ENCODE results near the gene CACNB4. TPM values are rescaled to one million over a fixed set of nuclear protein-coding genes. Genes with fewer than 3 reads are reported as not detected.

CACNB4 gene
- total and polyA plus RNA-seq, 9 of the 15 experiments (the other 6 are each of a cell fraction or from before 2014, with no cell fraction given) = 0.01 to 0.20 (median 0.04) TPM; not detected in 1

- no peak for TF ChIP-seq ZBTB1 (CRISPR knock-in tag; IDR thresholded peaks at IDR 0.05; ENCODE audit: borderline replicate concordance, low read depth)
- TF ChIP-seq CTCF (IDR thresholded peaks at IDR 0.05 in 2 of 3, conservative IDR thresholded peaks at IDR 0.05 in 1 of 3; ENCODE audit: insufficient read depth in 2 of 3, low read depth in 1 of 3, low read length in 3 of 3) = no peak
- TF ChIP-seq YBX1 (IDR thresholded peaks at IDR 0.05) = no peak
- no peak for TF ChIP-seq MBD1 (CRISPR knock-in tag; IDR thresholded peaks at IDR 0.05)
- TF ChIP-seq, protein P1, sequence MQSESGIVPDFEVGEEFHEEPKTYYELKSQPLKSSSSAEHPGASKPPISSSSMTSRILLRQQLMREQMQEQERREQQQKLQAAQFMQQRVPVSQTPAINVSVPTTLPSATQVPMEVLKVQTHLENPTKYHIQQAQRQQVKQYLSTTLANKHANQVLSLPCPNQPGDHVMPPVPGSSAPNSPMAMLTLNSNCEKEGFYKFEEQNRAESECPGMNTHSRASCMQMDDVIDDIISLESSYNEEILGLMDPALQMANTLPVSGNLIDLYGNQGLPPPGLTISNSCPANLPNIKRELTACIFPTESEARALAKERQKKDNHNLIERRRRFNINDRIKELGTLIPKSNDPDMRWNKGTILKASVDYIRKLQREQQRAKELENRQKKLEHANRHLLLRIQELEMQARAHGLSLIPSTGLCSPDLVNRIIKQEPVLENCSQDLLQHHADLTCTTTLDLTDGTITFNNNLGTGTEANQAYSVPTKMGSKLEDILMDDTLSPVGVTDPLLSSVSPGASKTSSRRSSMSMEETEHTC (IDR thresholded peaks at IDR 0.05) = no peak
- TF ChIP-seq CEBPG (CRISPR knock-in tag; IDR thresholded peaks at IDR 0.05) = no peak
- TF ChIP-seq CEBPG (tag; conservative IDR thresholded peaks at IDR 0.05 in 1 of 2, IDR thresholded peaks at IDR 0.05 in 1 of 2) = no peak
- TF ChIP-seq HINFP (tag; conservative IDR thresholded peaks at IDR 0.05; ENCODE audit: low read depth) = 0 out of 2 replicates have a peak, but pooled peaks have one; percentile 32
- peak; percentile 80 for TF ChIP-seq ZNF79 (CRISPR knock-in tag; IDR thresholded peaks at IDR 0.05; ENCODE audit: low read depth)
- TF ChIP-seq GABPA (tag; conservative IDR thresholded peaks at IDR 0.05; ENCODE audit: low read depth) = peak; percentile 53; the same call in 1 of the 2 replicates
- peak; percentile 80 for TF ChIP-seq ZNF239 (CRISPR knock-in tag; IDR thresholded peaks at IDR 0.05)
- no peak for TF ChIP-seq ZNF445 (CRISPR knock-in tag; IDR thresholded peaks at IDR 0.05; ENCODE audit: low read depth)
- no peak for TF ChIP-seq HDAC6 (IDR thresholded peaks at IDR 0.05; ENCODE audit: low read depth, low read length)
- TF ChIP-seq ZNF347 (CRISPR knock-in tag; IDR thresholded peaks at IDR 0.05; ENCODE audit: low read depth) = no peak
- no peak for TF ChIP-seq ZNF655 (CRISPR knock-in tag; IDR thresholded peaks at IDR 0.05)
- no peak for TF ChIP-seq KLF10 (CRISPR knock-in tag; IDR thresholded peaks at IDR 0.05)
- TF ChIP-seq TCF15 (CRISPR knock-in tag; IDR thresholded peaks at IDR 0.05) = no peak
- no peak for TF ChIP-seq ZNF75A (CRISPR knock-in tag; IDR thresholded peaks at IDR 0.05)
Observed at GRCh38 chr2:152042636-152043615, 55.9 kb downstream of the CACNB4 start (continued).

Measured in K562 (cell line).